Effector CD8-positive, alpha-beta T cell (primary cell): ENCODE results near the gene ZNF362.
"Not testable (repeated sequence)": the region's sequence is repeated elsewhere in the genome, so short reads cannot be mapped to it uniquely, and the experiment has no call there.

ENCODE experiments used
- DNase-seq: peaks from one replicate; lab custom pipeline; 2025; lab: John Stamatoyannopoulos, UW

Gene ZNF362

DNA sequence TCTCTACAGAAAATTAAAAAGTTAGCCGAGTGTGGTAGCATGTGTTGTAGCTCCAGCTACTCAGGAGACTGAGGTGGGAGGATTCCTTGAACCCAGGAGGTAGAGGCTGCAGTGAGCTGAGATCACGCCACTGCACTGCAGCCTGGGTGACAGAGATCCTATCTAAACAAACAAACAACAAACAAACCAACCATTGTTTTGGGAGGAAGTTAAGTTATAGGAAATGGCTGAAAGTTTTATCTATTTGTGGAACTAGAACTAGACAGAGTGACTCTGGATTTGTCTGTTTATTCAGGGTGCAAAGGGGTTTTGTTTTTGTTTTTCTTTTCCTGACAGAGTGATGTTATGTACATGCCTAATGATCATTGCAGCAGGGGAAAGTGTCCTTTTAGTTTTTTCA, 31.0 kb downstream of the ZNF362 start:
- DNase-seq = no peak

DNA sequence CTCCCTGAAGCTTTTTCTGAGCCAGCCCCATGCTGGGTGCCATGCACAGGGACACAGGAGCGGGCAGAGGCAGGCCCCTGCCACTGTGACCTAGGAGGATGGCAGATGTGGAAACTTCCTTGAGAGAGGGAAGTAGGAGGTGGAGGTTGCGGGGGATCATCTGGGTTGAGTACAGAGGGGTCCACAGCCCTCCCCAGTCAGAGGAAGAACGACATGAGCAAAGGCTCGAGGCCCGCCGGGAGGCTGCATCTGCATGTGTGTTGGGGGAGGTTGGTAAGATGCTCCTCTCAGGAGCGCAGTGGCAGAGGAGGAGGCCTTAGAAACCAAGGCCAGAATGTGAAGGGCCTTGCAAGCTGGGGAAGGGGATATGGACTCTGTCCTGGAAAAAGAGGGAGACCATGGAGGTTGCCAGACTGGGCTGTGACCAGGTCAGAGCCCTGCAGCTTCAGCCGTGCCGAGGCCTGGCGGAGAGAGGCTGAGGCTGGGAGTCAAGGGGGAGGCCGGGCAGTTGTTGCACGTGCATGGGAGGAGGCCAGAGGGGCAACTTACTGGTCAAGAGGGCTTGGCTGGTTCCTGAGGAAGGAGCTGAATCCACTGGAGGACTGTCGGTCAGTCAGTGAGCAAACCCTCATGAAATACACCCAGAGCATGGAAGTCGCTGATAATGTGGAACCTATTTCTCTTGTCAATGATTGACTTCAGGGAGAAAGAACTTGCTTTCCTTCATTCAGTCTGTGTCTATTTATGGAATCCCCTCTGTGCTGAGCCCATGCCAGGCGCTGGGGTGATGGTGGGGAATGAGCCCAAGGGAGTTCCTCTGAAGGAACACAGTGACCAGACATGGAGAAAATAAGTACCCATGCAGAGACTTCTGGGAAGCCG, 32.9 kb downstream of the ZNF362 start:
- DNase-seq = no peak

DNA sequence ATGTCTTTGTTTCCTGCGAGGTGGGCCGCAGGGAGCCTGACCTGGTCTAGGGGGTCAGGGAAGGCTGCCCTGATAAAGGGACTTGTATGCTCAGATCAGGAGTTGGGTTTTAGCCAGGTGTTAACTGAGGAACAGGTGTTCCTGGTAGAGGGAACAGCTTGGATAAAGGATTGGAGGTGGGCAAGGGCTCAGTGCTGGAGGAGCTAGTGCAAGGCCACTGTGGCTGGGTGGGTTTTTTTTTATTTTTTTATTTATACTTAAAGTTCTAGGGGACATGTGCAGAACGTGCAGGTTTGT, 33.5 kb downstream of the ZNF362 start:
- no peak for DNase-seq

DNA sequence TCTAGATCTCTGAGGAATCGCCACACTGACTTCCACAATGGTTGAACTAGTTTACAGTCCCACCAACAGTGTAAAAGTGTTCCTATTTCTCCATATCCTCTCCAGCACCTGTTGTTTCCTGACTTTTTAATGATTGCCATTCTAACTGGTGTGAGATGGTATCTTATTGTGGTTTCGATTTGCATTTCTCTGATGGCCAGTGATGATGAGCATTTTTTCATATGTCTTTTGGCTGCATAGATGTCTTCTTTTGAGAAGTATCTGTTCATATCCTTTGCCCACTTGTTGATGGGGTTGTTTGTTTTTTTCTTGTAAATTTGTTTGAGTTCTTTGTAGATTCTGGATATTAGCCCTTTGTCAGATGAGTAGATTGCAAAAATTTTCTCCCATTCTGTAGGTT, 34.3 kb downstream of the ZNF362 start:
- DNase-seq = not testable (repeated sequence)

DNA sequence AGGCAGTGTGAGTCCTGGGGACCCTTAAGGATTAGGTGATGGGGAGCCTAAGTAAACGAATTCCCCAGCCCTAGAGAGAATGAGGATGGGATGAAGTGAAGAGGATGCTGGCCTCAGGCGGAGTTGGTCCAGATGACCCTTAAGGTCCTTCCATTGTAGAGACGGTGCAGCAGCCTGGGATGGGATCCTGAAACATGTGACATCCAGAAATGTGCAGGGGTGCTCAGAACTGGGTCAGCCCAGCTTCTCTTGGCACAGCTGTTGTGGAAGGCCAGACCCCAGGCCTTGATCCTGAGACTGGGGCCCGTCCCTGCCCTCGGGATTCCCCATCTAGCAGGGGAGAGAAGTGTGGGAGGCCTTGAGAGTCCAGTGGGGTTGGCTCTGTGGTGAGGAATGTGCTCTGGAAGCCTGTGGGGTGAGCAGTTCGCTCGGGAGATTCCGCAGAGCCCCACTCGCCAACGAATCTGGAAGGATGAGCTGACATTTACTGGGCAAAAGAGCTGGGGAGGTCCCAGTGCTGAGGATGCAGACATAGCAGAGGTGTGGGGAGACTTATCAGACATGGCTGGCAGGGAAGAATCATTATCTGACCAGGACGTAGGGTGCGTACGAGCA, 36.5 kb downstream of the ZNF362 start:
- no peak for DNase-seq

DNA sequence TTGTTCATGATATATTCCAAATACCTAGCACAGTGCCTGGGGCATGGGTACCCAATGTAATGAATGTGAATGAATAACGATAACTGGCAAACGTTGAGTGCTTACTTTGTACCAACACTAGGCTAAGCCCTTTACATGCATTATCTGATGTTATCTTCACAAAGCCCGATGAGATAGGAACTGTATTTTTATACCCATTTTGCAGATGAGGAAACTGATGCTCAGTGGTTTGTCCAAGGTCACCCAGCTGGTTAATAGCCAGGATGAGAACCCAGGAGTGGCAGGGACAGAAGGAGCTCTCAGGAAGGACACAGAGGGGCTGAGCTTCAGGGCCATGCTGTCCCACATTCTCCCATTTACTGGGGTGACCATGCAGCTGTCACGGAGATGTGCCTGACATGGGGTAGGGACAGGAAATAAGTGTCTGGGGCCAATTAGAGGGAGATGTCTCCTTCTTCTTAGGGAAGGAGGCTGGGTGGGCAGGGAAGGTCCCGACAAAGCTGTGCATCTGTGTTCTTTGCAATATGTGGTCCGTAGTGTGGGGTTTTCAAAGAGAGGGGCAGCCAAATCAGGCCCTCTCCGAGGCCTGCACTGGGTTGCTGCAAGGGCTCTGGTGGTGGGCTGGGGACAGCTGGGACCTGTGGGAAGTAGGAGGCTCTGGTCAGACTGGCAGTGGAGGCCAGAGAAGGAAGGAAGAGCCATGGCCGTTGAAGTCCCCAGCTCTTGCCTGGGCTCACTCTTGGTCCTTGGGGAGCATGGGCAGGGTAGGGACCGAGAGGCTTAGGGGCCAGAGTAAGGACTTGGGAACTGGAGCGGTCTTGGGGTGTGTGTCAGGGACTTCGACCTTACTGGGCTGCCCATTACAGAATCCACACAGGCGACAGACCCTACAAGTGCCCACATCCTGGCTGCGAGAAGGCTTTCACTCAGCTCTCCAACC, 38.0 kb downstream of the ZNF362 start:
- no peak for DNase-seq

DNA sequence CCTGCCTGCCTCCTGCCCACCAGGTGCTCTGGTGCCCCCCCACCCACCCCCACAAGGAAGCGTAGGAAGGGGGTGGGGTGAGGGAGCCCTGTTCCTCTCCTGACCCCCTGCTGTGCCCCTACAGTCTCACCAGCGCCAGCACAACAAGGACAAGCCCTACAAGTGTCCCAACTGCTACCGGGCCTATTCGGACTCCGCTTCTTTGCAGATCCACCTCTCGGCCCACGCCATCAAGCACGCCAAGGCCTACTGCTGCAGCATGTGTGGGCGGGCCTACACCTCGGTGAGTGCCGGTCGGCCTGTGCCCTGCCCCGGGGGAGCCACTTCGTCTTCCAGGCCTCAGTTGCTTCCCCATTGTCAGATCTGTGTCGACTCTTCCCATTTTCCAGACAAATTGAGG, 38.7 kb downstream of the ZNF362 start:
- DNase-seq = no peak

DNA sequence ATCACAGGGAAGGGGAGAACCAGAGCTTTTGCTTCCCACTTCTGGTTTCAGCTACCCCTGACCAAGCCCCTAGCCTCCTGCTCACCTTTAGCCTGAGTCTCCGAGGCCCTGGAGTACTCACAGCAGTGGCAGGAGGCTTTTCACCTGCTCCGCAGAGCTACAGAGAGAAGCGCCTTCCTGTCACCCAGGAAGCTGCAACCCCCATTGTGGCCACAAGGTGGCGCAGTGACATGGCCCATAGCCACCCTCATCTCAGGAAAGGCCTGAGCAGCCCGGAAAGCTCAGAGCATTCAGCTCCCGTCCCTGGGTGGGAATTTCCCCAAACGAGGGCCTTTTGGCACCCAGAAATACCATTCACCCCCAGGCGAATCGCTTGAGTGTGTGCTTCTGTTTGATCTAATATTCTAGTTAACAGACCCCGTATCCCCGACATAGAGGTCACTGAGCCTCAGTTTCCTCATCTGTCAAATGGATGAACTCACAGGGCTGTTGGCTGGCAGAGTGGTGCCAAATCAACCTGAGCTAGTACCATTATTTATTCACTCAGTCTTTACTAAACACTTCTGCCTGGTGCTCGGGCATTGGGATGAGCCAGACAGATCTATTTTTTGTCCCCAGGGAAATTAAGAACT, 39.3 kb downstream of the ZNF362 start:
- peak; percentile 73 for DNase-seq

DNA sequence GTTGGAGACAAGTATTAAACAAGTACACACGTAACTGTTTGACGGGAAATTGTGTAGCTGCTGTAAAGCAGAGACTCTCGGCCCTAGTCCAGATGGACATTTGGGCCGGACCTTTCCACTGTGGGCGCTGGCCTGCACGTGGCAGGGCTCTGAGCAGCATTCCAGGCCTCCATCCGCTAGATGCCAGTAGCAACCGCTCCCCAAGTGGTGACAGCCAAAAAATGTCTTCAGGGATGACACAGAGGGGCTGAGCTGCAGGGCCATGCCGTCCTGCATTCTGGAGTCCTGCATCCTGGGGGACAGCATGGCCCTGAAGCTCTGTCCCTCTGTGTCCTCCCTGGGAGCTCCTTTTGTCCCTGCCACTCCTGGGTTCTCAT, 39.8 kb downstream of the ZNF362 start:
- no peak for DNase-seq

DNA sequence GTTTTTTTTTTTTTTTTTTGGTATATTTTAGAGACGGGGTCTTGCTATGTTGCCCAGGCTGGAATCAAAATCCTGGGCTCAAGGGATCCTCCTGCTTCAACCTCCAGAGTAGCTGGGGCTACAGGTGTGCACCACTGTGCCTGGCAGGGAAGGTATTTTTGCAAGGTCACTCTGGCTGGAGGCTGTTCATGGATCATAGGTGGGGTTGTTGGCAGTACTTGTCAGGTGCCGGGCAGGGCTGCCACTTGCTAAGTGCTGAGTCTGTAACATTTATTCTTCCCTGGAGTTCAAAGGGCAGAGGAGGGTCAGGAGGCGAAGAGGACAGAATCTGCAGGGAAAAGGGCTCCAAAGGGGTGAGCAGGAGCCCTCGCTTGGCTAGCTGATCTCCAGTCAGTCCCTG, 40.5 kb downstream of the ZNF362 start:
- DNase-seq = no peak

DNA sequence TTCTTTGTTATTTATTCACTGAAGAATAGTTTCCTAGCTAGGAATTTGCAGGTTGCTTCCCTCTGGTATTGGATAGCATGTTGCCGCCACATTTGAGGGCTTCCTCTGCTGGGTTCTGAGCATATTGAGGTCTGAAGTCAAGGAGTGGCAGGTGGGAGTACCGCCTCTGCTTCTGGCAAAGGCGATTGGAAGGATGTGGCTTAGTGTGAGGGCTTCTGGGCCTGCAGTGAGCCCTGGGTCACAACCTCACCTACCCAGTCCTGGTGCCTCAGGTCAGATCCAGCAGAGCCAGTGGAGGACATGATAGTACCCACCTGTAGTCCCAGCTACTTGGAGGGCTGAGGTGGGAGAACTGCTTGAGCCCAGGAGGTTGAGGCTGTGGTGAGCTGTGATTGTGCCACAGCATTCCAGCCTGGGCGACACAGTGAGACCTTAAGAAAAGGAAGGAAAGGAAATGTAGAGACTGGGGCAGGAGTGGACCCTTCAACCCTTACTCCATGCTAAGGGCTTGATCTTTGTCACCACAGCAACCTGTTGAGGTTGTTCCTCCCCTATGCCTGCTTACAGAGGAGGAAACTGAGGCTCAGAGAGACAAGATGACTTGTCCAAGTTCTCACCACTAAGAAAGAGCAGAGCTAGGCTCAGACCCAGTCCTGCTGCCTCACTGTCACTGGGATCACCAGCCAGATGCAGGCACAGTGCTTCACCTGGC, 41.8 kb downstream of the ZNF362 start:
- DNase-seq = no peak

DNA sequence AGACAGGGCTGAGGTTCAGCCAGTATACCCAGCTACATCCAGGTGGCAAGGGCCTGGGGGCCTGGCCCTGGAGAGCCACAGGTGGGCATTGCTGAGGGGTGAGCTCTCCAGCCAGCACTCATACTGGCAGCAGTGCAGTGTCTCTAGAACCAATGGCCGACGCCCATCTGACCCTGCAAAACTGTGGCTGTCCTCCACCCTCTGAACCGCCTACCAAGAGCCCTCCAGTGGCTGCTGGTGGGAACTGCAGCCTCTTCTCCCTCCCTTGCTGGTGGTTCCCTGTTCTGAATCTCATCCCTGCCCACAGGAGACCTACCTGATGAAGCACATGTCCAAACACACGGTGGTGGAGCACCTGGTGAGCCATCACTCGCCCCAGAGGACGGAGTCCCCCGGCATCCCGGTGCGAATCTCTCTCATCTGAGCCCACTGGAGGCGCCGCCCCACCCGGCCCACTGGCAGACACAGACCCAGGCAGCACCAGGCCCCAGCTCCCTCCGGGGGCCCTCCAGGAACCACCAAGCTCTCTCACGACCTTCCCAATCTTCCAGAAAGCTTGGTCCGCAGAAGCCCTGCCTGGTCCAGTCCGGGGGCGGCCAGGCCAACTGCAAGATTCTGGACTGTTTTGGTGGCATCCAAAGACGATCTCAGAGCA, 42.5 kb downstream of the ZNF362 start:
- DNase-seq = no peak

DNA sequence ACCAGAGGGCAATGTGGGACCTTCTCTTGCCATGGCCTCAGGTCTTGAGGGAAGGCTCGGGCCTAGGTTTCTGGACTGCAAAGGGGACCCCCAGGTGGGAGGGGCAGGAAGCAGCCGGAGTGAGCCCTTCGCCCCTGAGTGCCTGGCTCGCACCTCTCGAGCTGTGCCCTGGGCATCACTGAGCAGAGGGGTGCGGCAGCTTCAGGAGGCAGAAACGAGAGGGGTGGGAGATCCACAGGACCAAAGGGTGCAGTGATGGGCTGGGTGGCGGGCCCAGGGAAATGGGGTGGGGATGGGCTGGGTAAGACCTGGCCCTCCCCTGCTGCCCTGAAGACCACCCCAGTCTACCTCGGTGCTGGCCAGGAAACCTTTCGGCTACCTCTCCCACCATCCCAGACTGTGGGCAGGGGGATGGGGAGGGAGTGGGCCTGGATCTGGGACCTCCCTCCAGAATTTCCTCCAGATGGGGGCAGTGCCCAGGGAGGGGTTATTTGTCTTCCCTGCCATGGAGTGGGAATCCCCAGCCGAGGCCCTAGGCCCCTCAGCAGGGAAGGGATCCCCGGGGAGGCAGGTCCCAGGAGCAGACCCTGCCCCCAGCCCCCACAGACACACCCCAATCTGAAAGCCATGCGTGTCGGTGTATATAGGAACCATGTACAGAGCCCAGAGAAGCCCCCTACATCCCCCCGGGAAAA, 43.3 kb downstream of the ZNF362 start:
- DNase-seq = no peak

DNA sequence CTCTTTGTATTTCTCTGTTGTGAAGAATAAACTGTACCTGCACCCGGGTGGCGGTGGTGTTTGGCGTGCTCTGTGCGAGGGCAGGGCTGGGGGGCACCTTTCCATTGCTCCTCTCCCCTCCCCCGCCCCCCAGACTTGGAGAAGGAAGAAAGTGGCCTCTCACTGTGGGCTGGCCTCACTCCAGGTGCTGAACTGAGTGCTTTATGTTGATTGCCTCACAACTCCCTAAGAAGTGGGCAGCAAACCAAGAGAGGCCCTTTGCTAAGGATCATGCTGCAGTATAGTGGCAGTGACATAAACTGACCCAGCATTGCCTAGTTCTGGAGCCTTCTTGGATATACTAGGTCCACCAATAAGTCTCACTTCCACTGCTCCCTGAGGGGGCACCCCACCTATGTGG, 44.4 kb downstream of the ZNF362 start:
- DNase-seq = no peak

DNA sequence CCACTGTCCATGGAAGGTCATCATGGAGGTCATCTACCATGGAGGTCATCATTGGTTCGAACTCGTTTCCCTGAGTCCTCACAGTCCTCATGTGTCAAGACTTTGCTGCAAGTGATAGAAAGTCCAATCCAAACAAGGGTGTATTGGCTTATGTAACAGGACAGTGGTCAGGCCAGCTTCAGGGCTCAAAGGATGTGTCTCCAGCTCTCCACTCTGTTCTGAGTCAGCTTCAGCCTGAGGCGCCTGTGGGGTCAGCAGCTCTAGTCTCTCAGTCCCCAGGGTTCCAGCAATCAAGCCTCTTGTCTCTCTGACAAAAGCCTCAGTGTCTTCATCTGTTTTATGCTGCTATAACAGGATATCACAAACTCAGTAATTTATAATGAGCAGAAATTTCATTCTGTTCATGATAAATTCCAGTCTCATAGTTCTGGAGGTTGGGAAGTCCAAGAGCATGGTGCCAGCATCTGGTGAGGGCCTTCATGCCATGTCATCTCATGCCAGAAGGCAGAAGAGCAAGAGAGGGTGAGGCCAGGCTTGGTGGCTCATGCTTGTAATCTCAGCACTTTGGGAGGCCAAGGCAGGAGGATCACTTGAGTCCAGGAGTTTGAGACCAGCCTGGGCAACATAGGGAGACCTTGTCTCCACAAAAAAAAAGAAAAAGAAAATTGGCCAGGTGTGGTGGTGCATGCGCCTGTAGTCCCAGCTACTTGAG, 45.1 kb downstream of the ZNF362 start:
- no peak for DNase-seq

DNA sequence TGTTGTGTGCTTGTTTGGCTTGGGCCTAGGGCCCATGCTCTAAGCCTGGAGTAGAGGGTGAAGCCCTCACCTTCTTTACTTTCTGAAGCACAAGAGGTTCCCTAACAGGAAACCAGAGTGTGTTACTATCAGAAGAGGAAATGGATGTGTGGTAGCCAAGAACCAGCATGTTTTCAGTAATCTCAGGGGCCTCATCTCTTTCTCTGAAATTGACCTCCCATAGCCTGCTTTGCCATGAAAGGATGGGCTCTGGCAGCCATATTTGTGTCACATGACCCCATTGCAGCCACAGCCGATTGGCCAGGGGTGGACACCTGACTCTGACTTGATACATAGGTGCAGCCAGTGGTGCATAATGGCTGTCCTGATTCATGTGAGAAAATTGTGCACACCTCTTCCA, 46.0 kb downstream of the ZNF362 start:
- DNase-seq = no peak

DNA sequence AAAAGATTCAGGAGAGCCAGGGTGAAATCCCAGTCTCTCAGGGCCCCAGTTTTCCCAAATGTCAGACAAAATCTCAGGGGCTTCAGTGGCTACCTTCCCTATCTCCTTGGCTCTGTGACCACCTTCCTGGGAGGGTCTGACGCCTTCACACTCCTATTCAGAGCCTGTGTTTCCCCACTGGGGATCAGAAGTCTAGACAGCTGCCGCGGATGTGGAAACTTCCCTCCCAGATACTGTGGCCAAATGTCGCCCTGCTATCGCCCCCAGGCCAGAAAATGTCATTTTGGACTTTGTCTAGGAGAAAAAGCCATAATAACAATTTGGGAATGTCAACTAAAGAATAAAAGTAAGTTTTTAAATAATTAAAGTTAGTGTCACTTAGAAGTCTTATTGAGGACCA, 48.7 kb downstream of the ZNF362 start:
- DNase-seq = no peak

DNA sequence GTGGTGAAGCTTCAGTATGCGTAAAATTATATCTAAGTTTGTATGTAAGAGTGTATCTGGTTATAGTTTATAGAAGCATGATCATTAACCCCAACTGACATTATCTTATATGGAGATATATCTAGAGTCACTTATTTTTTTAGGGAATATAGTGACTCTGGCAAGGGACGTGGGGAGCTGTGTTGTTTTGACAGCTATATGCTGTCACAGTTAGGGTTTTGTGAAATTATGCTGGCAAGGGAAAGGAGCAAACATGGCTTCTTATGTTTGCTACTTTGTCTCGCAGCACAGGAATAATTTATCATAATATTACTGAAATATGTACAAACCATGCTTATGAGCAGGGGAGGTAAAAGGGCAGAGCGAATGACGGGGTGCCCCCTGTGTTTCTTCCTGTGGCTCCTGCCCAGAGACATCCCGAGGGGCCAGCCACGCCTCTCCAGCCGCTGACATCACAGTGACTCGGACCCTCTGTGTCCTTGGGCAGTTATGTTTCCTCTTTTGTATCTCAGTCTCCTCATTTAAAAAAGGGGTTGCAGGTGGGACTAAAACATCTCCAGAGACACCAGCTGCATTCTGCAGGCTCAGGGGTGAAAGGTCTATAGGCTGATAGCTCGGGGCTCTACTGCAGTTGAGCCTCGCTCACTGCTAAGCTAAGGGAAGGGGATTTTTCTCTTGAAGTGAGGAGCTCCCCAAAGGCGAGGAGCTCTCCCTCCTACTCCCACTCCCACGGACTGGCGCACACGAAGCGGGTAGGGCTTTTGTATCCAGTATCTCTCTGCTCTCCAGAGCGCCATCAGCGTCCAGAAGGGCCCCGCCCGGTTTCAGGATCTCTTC, 49.7 kb downstream of the ZNF362 start:
- no peak for DNase-seq
